ENCODE data around the gene TOGARAM2.

- TF ChIP-seq POLR2A (IDR thresholded peaks at IDR 0.05; ENCODE audit: low read depth, low read length), result no peak
- TF ChIP-seq TAF1 (IDR thresholded peaks at IDR 0.05; ENCODE audit: low read depth, low read length), result no peak
- TF ChIP-seq POLR2AphosphoS5 (IDR thresholded peaks at IDR 0.05; ENCODE audit: low read depth, low read length), result no peak
- no peak for TF ChIP-seq POU2F2 (IDR thresholded peaks at IDR 0.05; ENCODE audit: low read depth, low read length)
- TF ChIP-seq SPI1 (IDR thresholded peaks at IDR 0.05; ENCODE audit: low read depth, low read length), result no peak
- no peak for TF ChIP-seq PAX5 (IDR thresholded peaks at IDR 0.05; ENCODE audit: insufficient read depth, low read length, severe bottlenecking)
These were observed 78.5 kb downstream of the TOGARAM2 start for GRCh38 chr2:29059624-29060023.

All from GM12891 (cell line).